ENCODE results near the gene SRSF4.

SRSF4 gene

GRCh38 chr1:29124366-29125236 lies 57.1 kb downstream of the SRSF4 start:
- peak; percentile 68 for DNase-seq (ENCODE audit: extremely low read depth, low read depth)
- peak; percentile 46 for TF ChIP-seq CTCF (IDR thresholded peaks at IDR 0.05; ENCODE audit: low read depth, low read length)

- TF ChIP-seq CTCF (IDR thresholded peaks at IDR 0.05; ENCODE audit: low read depth, low read length): no peak
- no peak for DNase-seq (ENCODE audit: extremely low read depth, low read depth)
Observed at GRCh38 chr1:29123887-29124365, 57.8 kb downstream of the SRSF4 start, which contains the start of gene TMEM200B. TSS of gene TMEM200B (minus strand) at chr1:29123903. CDS start at chr1:29121828, 2,075 bp downstream.

- no peak for DNase-seq (ENCODE audit: extremely low read depth, low read depth)
- no peak for TF ChIP-seq CTCF (IDR thresholded peaks at IDR 0.05; ENCODE audit: low read depth, low read length)
Observed at GRCh38 chr1:29123053-29123886, 58.4 kb downstream of the SRSF4 start.

- TF ChIP-seq CTCF (IDR thresholded peaks at IDR 0.05; ENCODE audit: low read depth, low read length): no peak
- DNase-seq (ENCODE audit: extremely low read depth, low read depth): peak; percentile 70
Observed at GRCh38 chr1:29122682-29123052, 59.0 kb downstream of the SRSF4 start.

- DNase-seq (ENCODE audit: extremely low read depth, low read depth): no peak
- no peak for TF ChIP-seq CTCF (IDR thresholded peaks at IDR 0.05; ENCODE audit: low read depth, low read length)
Observed at GRCh38 chr1:29121936-29122681, 59.6 kb downstream of the SRSF4 start.

GRCh38 chr1:29121516-29121935 lies 60.2 kb downstream of the SRSF4 start:
- no peak for DNase-seq (ENCODE audit: extremely low read depth, low read depth)
- TF ChIP-seq CTCF (IDR thresholded peaks at IDR 0.05; ENCODE audit: low read depth, low read length): no peak

Measured in AG09319 (cell line).